GM19452 (cell line): ENCODE data around the gene HNRNPL.

Experiments
- ATAC-seq: cut with Tn5 transposase; IDR thresholded peaks from one replicate; pipeline ENCODE4 v1.9.1; 2021; ENCODE audit not compliant: unreplicated experiment

The HNRNPL gene

DNA sequence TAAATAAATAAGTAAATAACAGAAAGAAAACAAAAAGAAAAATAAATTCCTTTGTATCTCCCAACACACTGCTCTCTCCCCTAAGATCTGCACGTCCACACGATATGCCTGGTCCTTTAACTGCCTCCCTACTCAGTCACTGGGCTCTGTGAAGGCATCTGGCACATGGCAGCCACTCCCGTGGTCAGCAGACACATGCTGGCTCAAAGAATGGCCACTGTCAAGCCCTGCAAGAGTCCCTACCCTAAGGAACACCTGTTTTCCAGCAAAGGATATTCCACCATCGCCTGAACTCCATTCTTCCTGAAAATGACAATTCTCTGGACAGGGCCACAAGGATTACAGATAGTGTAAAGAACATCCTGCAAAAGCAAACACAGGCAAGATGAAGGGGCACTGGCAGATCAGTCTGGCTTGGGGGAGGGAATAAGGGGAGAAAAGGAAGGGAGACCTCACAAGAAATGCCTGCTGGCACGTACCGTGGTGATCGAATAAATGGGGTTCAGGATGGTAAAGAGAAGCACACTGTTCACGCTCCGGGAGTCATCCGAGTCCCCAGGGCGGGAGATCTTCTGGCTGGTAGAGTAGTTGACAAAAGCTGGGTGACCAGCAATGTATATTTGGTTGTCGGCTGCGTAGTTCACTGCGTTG is 4.3 kb downstream of the HNRNPL start:
- ATAC-seq = no peak

DNA sequence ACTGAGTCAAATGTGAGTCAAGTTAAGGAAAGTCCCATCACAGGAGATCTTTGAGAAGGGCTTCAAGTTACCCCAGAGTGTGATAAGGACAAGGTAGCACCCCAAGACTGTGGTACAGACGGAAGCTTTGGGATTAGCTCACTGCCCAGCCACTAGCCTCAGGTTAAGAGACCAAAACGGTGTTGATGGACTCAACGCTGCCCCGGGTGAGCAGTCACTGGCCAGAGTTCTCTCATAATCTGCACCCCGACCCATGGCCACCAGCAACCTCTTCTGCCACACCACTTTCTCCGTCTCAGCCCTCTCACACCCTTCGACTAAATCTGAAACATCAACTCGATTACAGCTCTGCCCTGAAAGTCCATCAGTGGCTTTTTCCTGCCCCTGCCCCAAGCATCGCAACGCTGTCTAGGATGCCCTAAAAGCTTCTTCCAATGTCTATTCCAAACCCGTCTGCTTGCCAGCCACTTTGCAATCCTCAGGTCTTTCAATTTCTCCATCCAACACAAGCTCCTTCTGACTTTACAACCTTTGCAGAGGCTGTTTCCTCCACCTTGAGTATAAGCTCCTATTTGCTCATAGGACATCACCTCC is 5.6 kb downstream of the HNRNPL start:
- no peak for ATAC-seq

DNA sequence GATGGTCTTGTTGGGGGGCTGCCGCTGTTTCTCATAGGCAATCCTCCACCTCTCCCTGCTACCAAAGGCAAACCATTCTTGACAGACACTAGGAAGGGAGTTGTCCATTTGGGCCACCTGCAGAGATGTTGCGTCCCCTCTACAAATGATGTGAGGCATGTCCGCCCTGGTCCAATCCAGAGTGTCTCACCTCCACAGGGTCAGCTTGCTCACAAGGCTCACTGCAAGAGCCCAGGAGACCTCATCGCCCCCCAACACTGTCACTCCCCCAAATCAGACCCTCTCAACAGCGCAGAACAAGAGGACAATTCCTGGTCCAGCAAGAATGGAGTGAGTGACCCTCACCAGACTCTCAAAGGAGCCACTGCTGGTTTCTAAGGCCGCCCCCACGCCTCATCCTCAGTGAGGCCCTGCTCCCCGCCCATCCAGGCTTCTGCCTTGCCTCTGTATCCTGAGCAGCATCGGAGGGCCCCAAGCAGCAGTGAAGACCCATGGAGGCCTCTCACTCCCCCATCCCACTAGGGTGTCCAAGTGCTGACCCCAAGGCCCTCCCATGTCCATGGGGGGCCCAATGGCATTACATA is 6.5 kb downstream of the HNRNPL start:
- ATAC-seq = no peak

DNA sequence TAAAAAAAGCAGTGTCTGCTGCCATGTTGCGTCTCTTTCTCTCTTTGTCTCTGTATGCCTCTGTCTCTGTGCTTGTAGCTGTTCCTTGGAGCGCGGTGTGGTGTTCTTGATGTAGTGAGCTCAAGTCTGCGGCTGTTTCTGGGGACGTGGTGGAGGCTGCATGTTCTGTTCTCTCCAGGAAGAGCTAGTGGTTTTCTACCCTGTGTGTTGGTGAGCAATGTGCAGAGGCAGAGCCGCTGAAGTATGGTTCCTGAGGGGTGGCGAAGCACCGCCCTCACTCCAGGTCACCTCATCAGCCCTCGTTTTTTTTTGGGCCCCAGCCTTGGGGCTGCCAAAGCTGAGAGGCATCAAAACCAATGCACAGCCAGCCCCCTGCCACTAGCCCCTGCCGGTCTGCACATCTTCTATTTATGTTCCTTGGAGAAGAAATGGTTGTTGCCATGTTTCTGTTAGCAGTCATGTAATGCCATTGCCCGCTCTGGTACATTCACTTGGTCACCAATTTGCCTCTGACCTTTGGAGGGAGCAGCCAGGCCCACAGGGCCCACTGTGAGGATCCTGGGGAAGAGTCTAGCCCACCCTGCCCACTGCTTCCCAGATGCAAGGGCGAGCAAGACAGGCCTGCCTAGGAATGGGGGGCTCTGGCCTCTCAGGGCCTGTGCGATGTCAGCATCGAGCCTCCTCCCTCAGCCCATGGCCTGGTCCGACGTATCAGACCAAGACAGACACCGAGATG is 7.2 kb downstream of the HNRNPL start:
- no peak for ATAC-seq

DNA sequence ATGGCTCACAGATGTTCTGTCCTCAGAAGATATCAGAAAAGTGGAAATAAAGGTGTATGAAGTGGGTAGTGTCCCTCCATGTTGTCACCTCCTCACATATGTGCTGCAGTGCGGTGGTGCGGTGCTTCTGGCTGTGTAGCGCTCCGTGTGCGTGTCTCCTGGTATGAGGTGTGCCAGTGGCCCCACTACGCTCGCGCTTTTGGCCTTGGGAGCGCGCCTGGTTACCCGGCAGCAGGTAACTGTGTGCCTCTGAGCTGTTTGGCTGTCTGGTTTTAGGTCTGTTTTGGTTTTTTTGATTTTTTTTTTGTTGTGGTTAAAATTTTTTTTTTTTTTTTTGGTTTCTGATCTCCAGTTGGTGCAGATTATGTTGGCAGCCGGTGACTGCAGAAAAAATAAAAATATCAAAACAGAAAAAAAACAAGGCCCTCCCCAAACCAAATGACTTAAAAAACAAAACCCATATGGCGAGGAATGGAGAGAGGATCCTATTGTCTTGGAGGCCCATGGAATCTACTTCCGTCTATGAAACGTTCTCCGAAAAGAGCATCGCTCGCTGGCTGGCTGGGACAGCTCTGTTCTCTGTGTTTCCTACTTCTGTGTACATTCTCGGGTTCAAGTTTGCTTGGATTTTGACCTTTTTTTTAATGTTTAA is 7.9 kb downstream of the HNRNPL start:
- no peak for ATAC-seq

DNA sequence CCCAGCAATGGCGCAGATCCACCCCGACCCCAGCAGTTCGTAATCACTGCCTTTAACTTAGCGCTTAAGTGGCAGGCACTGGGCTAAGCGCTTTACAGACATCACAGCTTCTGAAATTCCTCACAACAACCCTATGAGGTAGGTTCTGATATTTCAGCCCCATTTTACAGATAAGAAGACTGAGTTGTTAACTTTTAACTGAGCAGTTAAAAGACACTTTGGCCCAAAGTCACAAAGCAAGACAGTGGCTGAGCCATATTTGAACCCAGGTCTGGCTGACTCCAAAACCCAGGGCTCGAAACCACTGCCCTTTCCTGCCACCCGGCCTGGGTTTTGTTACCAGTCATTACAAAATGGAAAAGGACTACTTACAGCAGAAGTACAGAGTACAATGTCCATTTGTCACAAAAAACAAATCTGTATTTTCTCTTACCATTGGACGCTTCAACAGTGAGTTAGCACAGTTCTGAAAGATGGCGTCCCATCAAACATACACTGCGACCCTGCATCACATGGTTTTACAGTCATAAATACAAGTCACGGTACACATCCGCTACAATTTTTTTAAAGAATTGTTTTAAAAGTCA is 8.5 kb downstream of the HNRNPL start:
- no peak for ATAC-seq

DNA sequence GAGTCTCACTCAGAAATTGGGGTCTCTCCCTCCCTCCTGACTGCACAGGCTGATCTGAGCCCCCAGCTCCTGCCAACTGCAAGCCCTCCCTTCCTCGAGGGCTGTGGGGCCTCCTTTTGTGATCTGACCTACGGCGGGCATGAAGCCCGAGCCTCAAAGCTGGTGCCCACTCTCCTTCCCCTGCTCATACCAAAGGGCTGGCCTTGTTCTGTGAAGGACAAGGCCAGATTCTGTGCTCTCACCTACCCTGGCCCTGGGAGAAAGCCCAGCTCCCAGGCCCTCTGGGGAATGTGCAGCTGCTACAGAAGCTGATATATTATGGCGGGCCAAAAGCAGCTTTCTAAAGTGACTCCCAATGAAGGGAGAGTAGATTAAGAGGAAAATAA is 9.2 kb downstream of the HNRNPL start:
- no peak for ATAC-seq

DNA sequence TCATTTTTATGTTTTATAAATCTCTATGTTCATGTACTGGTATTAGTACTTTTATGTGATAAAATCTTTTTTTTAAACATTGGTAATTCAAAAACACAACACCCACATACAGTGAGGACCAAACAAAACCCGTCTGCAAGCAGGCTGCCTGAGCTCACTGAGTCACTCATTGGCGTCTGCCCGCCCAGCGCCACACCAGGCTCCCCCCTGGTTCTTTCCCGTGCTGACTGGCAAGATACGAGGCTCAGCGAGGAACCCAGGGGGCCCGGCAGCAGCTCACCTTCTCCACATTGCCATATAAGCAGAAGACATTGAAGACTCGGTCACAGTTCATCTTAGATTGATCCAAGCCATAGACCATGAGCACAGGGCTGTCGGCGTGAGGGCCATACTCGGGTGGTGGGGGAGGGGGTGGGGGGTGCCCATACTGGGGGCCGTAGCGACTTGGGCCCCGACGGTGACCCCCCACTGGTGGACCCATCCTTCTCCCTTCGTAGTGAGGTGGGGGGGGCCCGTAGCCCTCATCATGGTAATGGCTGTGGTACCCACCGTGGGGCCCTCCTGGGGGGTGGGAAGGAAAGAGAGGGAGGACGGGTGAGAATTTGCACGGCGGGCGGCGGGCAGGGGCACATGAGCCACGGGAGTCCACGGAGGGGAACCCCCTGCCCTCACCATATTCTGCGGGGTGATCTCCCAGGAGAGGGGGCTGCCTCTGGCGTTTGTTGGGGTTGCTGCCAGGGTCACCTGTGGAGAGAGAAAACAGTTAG is 9.8 kb downstream of the HNRNPL start:
- ATAC-seq = no peak

DNA sequence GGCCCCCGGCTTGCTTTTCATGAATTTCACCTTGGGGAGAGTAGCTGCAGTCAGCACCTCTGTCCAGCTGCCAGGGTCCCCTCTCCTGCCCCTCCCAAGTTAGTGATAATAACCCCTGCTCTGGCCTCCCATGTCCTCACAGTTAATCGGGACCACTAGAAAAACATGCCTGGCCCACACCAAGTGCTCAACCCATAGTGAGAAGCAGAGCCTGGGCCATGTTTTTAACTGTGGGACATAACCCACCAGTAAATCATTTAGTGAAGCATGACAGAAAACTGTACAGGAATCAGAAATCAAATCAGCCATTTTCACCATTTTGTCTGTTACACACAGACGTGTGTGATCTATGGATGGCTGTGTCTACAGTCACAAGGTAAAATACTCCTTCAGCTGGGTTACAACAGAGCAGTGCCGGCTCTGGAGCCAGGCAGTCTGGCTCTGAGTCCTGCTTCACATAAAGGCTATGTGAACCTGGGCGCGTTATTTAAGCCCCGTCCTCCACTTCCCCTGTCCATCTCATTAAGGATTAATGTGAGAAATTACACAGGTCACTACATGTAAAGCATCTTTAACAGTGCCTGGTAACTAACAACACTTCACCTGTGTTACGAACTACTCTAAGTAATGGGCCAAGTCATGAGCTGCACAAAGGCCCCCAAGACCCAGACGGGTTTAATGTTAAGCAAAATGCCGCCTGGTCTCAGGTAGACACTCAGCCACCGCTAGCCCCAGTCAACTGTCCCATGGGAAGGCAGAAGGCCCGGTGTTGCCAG is 10.6 kb downstream of the HNRNPL start:
- no peak for ATAC-seq

DNA sequence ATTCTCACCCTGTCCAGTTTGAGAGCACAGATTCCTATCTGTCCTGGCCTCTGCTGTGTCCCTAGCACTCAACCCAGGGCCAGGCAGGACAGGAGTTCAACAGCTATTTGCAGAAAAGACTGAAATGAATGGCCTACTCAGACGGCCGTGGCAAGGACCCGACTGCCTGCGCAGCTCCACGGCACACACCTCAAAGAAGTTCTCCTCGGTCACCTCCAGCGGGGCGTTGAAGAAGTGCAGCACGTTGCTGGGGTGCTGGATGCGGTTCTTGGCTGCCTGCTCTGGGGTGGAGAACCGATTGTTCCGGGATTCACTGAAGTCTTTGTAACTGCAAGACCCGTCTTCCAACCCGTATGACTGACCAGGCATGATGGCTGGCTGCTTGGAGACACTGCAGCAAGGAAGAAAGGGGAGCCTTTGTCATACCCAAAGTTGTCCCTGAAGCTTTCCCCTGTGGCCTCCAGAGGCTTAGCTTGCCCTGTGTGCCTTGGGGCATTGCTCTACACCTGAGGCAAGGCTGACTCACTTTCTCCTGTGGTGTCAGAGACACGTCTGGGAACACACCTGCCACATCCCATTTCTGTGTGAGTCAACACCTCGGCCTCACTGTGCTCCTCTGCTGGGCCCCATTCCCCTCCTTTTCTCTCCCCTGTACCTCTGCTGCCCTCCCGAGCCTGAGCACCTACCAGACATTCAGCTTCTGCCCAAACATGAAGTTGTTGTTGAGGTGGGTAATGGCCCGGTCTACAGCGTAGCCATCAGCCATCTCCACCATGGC is 11.4 kb downstream of the HNRNPL start:
- ATAC-seq = no peak

DNA sequence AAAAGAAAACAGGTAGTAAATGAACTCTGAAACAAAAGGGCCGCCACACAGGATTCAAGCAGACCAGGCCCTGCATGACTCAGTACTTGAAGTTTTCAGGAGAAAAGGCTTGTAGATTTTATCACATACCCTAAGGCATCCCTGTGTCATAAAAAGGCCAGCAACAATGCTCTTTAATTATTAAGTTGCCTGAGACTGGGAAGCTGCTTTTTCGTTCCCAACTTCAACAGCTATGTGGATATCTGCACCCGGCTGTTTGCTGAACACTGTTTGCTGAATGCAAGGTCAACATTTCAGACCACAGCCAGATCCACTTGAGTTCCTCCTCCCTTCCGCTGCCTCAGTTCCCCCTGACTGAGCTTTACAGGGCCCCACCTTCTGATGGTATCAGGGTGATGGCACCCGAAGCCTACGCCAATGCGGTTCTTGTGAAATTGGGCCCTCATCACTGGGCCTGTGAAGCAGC is 12.1 kb downstream of the HNRNPL start:
- ATAC-seq = no peak

DNA sequence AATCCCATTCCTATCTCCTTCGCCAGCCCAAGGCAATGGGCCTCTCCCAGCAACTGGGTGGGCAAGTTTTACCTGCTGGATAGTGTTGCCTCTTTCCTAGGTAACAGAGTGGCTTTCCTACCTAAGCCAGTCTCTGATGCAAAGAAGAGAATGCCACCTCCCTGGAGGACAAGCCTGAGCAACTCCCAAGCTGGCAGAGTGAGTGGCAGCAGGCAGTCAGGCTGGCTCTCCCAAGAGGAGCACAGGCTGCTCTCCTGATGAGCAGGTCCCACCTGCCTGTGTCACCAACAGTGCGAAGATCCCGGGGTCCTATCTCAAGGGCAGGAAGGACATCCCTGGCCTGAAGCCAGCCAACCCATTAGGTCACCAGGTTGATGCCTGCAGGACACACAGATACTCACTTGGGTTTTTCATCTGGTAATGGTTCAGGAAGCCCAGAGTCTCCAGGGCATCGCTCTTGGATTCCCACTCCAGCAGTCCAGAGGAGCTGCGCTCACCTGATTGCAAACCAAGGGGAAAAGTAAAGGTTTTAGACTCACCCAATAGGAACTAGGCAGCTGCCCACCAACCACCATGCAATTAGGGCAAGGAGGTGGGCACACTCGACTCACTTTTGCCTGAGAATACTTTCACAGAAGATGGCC is 12.7 kb downstream of the HNRNPL start:
- ATAC-seq = no peak

DNA sequence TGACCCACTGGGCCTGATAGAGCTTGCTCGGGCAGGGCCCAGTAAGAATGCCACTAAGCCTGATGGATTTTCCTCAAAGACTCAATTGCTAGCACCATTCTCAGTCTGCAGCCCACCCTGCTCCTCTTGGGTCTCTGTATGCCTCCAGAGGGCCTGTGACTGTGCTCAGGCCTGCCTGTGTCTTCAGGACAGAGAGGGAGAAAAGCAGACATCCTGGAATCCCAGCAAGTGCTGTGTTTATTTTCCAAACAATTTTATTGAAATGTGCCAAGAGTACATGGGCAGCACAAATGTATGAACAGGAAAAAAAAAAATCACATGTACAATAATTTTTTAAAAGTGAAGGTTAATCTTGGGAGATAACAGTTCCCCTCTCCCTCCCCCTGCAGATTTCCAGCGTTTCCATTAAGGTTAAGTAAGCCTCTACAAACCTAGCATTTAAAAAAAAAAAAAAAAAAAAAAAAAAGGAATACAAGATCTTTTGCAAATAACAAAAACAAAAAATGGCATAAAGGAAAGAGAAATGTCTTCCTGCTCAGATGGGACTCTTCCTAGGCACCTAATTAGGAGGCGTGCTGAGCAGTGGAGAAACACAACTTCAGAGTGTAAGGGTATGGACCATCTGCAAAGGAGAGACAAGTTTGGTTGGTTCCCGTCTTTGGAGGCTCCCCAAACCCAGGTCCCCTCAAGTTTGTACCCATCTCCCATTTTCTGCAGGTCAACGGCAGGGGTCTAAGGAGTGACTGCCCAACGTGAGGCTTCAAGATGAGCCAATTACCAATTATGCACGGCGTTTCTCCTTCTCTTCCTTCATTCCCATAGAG is 13.4 kb downstream of the HNRNPL start:
- ATAC-seq = no peak

DNA sequence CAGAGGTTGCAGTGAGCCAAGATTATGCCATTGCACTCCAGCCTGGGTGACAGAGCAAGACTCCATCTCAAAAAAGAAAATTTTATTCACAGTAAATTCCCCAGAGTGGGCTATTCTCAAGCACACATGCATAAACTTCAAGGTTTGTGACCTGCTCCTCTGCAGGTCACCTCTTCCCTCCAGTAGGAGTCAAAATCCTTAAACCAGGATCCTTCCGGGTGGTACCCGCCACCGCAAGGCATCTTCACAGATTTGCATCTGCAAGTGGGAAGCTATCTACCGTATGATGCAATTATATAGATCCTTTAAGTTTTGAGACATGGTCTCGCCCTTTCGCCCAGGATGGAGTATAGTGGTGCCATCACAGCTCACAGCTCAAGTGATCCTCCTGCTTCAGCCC is 15.2 kb downstream of the HNRNPL start:
- no peak for ATAC-seq

DNA sequence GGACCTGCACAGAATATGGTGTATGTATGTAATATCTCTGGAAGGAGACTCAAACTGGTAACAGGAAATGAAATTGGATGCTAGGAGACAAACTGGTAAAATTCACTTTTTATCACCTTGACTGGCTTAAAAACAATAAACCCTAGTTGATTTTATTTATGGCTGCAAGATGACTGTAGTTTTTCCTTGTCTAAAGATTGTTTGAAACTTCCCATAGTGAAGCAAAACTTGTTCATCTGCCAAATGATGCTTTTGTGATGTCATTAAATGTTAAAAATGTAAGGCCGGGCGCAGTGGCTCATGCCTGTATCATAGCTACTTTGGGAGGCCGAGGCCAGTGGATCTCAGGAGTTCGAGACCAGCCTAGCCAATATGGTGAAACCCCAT is 15.7 kb downstream of the HNRNPL start:
- ATAC-seq = no peak

DNA sequence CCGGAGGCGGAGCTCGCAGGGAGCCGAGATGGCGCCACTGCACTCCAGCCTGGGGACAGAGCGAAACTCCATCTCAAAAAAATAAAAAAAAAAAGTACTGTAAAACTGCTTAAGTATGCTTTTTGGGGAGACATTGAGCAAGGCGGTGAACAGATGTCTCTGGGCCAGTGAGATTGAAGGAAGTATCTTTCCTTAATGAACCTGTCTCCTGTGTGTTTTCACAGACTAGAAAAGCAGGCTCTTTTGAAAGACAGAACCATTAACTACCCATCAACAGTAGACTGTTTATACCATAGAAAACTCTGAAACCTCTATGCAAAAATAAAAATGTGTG is 16.7 kb downstream of the HNRNPL start:
- ATAC-seq = no peak

DNA sequence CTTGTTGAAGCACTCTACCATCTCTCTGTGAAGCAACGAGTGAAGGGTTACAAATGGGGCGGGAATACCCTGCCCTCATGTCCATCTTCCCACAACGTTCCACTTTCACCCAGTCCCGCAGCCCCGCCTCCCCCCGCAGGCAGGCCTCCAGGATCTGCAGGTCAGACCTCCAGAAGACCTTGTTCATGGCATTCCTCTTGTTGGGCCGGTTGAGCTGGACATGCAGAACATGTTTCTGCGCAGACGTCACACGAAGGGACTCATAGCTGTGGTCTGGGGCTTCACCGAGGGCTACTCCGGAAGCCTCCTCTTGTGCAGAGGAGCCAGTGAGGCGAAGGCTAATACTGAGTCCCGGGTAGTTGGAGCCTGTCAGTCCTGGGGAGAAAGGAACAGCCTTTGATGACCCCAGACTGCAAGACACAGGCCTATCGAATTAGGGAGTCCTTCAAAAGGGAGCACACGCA is 18.6 kb downstream of the HNRNPL start:
- ATAC-seq = peak; percentile 44
